CD4-positive, alpha-beta T cell treated with Interferon alpha-2 for 1 hour (primary cell): Measurements from ENCODE around the gene SH3PXD2B.
"Not testable (repeated sequence)": the region's sequence is repeated elsewhere in the genome, so short reads cannot be mapped to it uniquely, and the experiment has no call there.

Experiments used
- DNase-seq, 2 donors: peaks; one replicate each; pipeline ENCODE4 v3.0.0-alpha.2; 2020 to 2022

Gene SH3PXD2B

DNA sequence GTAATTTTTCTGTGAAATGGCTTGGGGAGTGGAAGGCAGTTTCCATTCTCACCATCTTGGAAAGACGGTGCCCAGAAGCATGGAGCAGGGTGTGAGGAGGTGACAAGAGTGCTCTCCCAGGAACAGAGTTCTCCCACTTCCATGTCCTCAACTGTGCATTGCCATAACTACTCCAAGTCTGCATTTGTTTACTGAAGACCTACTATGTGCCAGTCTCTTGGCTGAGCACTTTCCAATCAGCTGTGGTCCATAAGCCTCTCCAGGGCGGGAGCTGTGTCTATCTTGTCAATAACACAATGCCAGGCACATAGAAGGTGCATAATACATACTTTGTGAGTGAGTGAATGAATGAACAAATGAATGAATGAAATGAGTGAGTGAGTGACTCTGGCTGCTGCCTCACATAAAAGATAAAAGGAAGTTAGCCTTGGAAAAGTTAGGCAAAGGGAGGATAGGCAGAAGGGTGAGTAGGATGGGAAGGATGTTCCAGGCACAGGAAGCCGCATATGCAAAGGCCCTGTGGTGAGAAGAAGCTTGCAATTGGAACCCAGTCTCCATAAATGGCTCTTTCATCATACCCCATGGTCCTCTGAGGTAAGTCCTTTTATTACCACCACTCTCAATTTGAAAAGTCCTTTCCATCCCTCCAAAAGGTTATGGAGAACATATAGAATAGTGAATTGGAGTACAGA is 31.3 kb upstream of the SH3PXD2B start:
- DNase-seq = no peak

DNA sequence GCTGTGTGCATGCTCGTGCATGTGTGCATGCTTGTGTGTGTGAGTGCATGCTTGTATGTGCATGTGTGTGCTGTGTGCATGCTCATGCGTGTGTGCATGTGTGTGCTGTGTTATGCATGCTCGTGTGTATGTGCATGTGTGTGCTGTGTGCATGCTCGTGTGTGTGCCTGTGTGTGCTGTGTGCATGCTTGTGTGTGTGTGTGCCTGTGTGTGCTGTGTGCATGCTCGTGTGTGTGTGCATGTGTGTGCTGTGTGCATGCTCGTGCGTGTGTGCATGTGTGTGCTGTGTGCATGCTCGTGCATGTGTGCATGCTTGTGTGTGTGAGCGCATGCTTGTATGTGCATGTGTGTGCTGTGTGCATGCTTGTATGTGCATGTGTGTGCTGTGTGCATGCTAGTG is 30.3 kb upstream of the SH3PXD2B start:
- no peak for DNase-seq

GRCh38 chr5:172482156-172483020 is 28.1 kb upstream of the SH3PXD2B start:
- no peak for DNase-seq

DNA sequence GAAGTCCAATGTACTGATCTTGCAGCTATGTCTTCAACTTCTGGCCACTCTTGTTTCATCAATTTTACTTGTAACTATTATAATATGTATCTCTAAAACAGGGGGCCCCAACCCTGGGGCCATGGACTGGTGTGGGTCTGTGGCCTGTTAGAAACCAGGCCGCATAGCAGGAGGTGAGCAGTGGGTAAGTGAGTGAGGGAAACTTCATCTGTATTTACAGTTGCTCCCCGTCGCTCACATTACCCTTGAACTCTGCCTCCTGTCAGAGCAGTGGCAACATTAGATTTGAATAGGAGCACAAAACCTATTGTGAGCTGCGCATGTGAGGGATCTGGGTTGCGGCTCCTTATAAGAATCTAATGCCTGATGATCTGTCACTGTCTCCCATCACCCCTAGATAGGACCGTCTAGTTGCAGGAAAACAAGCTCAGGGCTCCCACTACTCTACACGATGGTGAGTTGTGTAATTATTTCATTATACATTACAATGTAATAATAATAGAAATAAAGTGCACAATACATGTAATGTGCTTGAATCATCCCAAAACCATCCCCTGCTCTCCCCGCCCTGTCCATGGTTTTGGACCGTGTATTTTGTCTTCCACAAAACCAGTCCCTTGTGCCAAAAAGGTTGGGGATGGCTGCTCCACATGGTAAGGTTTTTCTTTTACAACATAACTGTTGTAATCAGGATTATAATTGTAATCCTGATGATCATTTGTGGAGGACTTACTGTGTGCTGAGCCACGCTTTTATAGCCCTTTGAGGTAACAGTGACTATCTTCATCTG is 26.9 kb upstream of the SH3PXD2B start:
- no peak for DNase-seq

DNA sequence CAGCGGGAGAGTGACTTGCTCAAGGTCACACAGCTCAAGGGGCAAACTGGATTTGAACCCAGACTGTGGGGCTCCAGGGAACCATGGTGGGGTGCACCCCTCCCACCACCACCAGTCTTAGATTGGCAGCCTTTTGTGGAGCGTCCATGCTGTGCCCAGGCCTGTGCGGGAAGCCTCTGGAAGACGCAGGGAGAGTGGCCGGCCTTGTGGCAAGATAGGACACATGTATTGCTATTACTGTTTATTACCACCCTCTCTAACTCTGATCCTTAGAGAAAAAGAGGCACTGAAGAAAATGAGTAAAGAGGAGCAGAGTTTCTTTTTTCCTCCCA is 25.4 kb upstream of the SH3PXD2B start:
- DNase-seq = no peak

DNA sequence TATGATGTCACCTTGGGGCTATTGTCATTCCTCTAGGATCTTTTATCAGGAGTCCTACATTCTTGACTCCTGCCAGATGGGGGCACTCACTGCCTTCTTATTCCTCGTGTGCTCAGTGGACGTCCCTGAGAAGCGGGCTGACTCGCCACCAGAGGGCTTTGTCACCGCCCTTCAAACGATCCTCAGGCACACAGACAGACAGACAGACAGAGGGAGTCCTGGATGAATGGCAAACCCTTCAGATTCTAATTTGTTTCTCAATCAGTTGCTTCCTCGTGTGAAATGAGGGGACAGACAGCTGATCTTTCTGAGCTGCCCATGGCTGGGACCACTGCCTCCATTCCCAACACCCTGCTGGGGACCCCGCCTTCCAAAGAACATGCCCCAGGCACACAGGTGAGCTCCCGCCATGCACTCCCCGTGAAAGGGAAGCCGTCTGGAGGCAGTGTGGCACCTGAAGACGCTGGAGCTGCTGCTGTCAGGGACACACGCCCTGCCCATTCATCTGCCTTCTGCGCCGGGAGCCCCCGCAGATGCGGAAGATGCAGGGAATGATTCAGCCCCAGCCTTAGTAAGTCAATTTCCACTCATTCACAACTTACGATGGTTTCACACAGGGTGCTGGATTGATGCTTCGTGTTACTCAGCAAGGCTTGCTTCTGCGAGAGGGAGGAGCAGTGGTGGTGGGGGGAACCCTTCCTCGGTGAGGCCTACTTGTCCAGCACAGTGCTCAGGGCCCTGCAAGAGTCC is 24.9 kb upstream of the SH3PXD2B start:
- peak; percentile 69 to 72 for DNase-seq

GRCh38 chr5:172478695-172479033 is 24.3 kb upstream of the SH3PXD2B start:
- not testable (repeated sequence) for DNase-seq

DNA sequence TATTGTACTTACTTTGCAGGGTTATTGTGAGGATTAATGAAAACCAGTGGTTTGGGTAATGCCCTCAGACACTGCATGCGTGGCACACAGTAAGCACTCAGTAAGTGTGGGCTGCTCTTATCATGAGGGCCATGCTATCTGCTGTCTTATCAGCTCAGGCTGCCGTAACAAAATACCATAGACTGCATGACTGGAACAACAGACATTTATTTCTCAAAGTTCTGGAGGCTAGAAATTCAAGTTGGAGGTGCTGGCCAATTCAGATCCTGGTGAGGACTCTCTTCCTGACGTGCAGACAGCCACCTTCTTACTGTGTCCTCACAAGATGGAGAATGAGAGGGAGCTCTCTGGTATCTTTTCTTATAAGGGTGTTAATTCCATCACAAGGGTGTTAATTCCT is 23.9 kb upstream of the SH3PXD2B start:
- no peak for DNase-seq

DNA sequence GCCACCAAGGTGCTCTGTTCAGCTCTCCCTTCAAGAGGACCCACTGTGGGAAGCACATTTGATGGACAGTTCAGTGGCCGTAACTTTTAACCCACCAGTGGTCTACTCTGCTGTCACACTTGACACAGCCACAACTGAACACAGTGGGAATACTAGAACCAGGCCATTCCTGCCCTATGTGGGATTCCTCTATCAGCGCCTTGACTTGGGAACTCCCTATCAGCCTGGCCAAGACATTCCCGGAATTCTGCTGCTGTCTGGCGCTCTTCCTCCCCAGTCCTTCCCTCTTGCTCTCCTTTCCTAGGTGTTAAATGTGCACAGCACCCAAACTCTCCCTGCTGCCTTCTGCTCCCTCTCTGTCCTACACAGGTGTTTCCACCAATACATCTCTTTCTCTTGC is 23.1 kb upstream of the SH3PXD2B start:
- DNase-seq = no peak

- no peak for DNase-seq
Observed at GRCh38 chr5:172474293-172474692, 20.0 kb upstream of the SH3PXD2B start.

GRCh38 chr5:172473427-172473826 is 19.1 kb upstream of the SH3PXD2B start:
- DNase-seq = no peak

- no peak for DNase-seq
Observed at GRCh38 chr5:172469697-172470096, 15.4 kb upstream of the SH3PXD2B start.

DNA sequence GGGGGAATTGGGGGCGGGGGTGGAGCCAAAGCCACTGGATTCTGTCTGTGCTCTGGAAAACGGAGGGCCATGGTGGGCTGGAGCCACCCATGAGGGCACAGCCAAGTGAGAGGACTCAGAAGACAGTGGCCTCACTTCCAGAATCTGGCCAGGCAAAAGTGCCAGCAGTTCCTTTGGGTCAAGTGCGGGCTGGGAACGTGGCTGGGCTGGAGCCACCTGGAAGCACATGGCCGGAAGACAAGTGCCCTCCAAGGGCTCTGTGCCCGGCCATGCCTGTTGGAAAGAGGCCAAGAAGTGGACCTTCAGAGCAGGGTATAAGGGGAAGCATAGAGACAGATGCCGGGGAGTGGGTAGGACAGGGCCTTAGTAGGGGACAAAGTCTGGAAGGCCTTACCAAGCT is 11.7 kb upstream of the SH3PXD2B start:
- DNase-seq = no peak

DNA sequence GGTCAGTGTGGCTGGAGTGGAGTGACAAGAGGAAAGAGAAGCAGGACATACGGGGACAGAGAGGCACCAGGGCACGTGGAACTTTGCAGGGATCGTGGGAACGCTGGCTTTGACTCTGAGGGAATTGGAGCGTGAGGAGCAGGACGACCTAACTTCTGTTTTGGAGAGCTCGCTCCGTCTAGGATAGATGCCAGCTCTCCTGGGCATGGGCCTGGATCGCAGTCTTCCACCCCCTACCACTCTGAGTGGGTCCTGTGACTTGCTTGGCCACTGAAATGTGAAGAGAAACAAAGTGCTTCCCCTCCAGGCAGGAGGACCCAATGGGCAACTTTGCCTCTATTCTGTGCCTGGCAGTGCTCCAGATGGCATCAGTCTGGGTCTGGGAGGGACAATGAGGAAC is 8.7 kb upstream of the SH3PXD2B start:
- no peak for DNase-seq

- no peak for DNase-seq
Observed at GRCh38 chr5:172459783-172460165, 5.4 kb upstream of the SH3PXD2B start.

DNA sequence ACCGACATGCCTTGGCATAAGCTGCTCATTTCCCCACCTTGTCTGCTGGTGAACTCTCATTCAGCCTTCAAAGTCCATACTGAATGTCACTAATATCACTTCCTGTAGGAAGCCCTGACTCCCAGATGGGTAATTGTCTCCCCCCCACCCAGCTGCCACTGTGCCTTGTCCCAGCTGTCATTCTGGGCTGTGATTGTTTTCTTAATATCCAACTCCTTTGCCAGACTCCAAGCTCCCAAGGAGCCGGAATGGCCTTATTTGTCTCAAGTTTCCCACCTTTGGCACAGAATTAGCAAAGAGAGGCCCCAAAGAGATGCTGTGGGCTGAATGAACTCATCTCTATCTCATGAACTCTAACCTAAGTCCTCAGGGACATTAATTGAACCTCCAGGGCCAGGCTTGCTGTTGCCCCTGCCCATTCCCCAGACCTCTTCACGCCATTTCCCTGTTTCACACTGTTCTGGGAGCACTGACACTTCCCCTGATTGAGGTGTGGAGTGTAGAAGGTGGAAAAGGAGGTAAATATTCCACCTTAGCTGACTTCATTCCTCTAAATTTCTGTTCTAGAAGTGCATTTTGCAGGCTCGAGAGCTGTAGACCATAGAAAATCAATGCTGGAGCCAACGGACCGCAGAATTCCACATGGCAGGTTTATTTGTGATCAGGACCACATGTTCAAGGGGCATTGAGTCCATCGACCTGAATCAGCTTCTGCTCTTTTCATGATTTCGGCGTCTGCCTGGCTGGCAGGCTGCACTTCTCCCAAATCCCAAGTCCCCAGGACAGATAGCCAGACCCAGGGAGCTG is 4.9 kb upstream of the SH3PXD2B start:
- no peak for DNase-seq

- no peak for DNase-seq
Observed at GRCh38 chr5:172456076-172456722, 1.9 kb upstream of the SH3PXD2B start.

GRCh38 chr5:172455511-172456061 is 1.3 kb upstream of the SH3PXD2B start:
- no peak for DNase-seq

GRCh38 chr5:172455087-172455381 is 709 bp upstream of the SH3PXD2B start:
- no peak for DNase-seq

GRCh38 chr5:172453986-172454357 is 353 bp downstream of the SH3PXD2B start:
- DNase-seq = no peak

- no peak for DNase-seq
Observed at GRCh38 chr5:172453206-172453985, 929 bp downstream of the SH3PXD2B start.
